Measurements from ENCODE around the gene TRIM33. TPM values are rescaled to one million over a fixed set of nuclear protein-coding genes. Genes with fewer than 3 reads are reported as not detected.

TRIM33 gene
- 10 to 100 TPM; 39.1 to 39.5 TPM for total RNA-seq

DNA sequence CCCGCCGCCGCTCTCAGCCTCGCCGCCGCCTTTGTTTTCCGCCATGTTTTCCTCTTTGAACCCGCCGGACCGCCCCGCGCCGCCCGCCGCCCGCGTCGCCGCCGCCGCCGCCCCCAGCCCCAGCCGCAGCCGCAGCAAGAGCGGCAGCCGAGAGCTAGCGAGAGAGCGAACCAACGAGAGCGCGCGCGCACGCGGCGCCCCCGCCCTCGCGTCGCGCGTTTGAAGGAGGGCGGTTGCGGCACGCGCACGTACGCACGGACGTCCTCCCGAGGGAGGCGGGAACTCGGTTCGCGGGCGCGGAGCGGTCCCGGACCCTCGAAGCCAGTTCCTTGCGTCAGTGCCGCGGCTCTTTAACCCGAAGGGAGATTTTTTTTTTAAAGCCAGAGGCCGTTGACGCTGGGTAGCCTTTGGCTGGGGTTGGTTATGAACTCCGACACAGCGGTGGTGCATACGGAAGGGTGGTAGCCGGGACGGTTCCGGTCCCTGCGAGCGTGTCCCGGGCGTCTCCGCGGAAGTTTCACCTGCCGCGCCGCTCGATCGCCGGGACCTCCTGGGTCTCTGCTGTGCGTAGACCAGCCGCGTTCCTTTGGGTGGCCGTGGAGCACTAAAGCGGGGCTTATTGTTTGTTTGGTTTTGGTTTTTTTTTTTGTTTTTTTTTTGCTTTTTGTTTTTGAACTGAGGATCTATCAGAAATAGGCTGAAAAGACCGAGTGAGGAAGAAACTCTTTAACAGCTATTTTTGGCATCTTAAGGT lies at the start of gene TRIM33:
Gene TRIM33, minus strand, starts transcription at position 172 of the 754 bp plus-strand sequence. Its CDS starts 127 bp downstream, at position 45.

Other genes with a start within 250 kb of the TRIM33 start
- gene BCAS2, start 70.4 kb upstream of the TRIM33 start, total RNA-seq: 10 to 100 TPM; 38.2 to 39.1 TPM
- under 1 TPM; 0.23 to 0.31 TPM for gene DENND2C, start 158.8 kb upstream of the TRIM33 start, total RNA-seq
- gene AMPD1, start 184.3 kb upstream of the TRIM33 start, total RNA-seq: not detected
- gene NRAS, start 205.6 kb upstream of the TRIM33 start, total RNA-seq: 10 to 100 TPM; 45.8 to 47.2 TPM
- gene CSDE1, start 246.8 kb upstream of the TRIM33 start, total RNA-seq: 100 to 1,000 TPM; 401 to 408 TPM

Measured in activated naive CD4-positive, alpha-beta T cell treated with anti-CD3 and anti-CD28 coated beads, Interleukin-2, amount 10 ng/mL, durations not matched to agents 5 hours and 36 hours (primary cell).